ENCODE measurements around the gene MOSMO.

GRCh38 chr16:21980032-21980431 lies 27.9 kb upstream of the MOSMO start:
- no peak for TF ChIP-seq REST (IDR thresholded peaks at IDR 0.05; ENCODE audit: insufficient replicate concordance, low read depth)
- no peak for TF ChIP-seq POLR2AphosphoS5 (IDR thresholded peaks at IDR 0.05; ENCODE audit: low read depth)

All from HL-60 (cell line).